NCI-H526 (cell line): ENCODE data around the gene NT5C2.

ENCODE experiments used
- DNase-seq, 2 experiments: peaks; one replicate each; lab custom pipeline; 2025; lab: John Stamatoyannopoulos, UW

NT5C2 gene

DNA sequence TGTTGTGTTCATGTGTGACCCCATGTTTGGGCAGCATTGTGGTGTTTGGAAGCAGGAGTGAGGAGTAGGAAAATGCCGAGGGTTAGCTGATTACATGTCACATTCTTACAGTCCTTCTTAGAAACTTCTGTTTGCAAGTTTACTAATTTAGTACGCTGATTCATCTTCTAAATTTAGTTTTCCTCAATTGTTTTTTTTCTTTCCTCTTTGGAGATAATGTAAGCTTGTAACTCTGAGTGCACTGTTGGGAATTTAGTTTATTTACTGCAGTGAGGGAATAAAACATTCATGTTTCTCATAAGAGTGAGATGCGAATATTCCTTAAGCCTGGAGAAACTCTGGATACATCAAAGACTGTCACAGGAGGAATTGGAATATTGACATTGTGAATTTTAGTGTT lies 135.0 kb downstream of the NT5C2 start:
- no peak for DNase-seq

DNA sequence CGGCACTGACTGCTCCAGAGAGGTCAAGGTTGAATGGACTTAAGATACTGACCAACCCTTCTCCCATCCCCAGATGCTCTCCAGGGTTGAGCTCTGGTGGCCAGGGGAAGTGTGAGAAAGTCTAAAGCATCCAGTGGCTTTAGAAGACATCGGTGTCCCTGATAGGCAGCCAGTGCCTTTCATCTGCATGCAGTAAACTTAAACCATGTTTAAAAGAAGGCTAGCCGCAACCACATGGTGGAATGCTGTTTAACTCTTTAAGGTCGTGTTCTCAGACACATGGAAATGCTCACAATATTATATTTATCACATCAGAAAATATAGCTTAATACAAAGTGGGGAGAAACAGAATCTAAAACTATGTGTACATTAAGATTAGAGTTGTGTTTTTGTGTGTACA lies 138.0 kb downstream of the NT5C2 start:
- no peak for DNase-seq

DNA sequence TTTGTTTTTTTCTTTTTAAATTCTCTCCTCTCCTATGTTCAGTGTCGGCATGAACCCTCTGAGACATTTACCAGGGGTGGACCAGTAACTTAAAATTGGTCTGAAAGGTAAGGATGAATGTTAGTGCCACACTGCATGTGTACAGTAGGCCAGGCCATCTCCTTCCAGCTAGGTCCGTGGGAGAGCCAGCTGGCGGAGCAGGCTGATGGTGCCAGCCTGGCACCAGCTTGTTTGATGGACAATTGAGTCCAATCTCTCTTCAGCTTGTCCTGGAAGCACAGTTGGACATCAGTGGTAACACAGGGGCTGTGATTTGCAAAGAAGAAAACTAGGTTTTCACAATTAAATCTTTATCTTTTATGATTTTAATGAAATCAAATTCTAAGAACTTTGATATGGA lies 138.5 kb downstream of the NT5C2 start:
- DNase-seq: no peak

DNA sequence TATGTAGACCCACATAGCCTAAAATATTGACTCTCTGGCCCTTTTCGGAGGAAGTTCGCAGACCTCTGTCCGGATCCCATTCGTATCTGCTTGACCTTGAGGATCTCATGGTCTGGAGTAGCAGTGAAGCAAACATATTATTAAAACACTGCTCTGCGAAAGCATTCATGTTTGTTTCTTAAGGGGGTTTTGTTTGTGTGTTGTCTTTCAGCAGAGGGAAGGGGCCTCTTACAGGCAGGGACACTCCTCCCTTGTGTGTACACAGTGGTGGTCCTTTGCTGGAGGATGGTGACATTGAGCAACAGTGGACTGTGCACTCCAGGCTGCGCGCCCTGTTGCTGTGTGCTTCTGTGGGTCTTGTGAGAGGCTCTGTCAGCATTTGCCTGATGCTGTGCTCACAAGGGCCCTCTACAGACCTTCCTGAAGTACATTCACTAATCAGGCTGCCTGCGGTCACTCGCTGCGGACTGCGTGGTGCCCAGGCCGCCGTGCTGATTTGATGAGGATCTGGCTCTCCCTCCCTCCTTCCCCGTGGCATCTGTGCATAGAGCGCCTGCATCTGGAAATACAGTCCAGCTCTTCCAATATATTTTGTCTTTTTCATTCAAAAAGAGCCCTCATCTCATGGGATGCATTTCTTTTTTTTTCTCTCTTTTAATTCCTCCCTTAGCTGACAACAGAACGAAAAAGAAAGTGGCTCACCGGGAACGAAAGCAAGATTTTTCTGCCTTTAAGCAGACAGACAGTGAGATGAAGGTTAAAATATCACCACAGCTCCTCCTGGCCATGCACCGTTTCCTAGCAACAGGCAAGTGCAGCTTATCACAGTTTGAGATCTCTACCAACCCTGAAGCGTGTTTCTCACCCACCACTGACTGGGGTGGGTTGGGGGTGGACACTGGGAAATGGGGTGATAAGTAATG lies 139.2 kb downstream of the NT5C2 start:
- DNase-seq: peak; percentile 71 to 85

DNA sequence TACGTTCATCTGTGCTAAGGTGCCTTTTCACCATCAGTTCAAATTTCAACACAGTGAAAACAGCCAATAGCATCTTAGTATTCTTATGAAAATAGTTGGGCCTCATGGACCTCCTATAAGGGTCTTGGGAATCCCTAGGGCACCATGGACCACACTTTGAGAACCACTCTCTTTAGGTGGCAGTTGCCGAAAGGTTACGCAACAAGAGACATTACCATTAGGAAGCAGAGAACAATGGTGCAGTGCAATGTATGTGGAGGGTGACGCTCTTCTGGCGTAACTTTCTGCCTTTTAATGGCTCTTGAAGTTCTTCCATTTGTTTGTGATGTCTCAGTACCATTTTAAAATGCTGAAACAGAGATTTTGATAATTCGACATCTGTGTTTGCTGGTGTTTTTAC lies 143.8 kb downstream of the NT5C2 start:
- DNase-seq: no peak

DNA sequence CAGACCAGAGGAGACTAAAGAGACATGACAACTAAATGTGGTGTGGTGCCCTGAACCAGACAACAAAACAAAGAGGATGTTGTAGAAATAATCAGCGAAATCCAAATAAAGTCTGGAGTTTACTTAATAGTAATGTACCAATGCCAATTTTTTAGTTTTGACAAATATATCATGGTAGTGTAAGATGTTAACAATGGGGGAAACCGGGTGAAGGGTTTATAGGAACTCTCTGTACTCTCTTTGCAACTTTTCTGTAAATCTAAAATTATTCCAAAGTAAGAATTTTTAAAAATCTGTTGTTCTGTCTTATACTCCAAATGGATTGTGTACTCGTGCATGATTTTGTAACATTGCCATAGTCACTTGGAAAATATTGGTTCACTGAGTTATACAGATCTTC lies 145.7 kb downstream of the NT5C2 start:
- DNase-seq: no peak

DNA sequence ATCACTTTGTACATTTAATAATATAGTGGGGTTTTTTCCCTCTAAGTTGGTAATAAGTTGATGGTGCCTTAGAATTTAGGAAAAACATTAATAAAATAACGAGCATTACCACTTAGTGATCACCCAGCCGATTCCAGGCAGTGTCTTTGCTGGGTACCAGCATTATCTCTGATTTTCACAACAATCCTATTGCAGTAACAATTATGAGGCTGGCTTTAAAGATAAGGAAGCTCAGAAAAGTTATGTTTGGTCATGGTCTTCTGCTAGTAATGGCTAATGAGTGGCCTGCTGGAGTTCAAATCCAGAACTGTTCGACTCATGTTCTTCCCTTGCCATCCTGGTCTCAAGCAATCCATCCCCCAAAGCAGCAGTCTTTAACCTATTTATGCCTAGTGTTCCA lies 147.1 kb downstream of the NT5C2 start:
- no peak for DNase-seq

DNA sequence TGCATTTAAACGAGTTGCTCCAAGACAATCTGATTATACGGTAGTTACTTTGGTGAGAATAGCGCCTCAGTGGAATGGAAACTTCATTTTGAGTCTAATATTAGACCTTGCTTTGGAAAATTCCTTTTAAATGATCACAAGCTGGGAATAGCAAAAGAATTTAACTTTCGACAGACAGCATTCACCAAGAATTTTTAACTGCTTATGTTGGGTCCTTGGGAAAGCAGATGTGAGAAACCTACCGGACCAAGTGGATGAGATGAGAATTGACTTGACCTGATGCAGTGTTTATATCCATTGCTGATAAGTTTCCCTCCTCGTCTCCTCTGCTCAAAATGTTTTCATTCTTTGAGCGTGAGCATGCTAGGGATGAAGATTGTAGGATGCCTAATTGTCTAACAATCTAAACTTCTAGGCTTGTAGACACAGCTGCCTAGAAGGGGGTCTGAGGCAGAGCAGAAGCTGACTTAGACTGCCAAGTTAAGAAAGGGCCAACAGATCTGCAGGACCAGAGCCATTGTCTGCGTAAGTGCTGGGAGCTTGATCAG lies 148.1 kb downstream of the NT5C2 start:
- DNase-seq: no peak

DNA sequence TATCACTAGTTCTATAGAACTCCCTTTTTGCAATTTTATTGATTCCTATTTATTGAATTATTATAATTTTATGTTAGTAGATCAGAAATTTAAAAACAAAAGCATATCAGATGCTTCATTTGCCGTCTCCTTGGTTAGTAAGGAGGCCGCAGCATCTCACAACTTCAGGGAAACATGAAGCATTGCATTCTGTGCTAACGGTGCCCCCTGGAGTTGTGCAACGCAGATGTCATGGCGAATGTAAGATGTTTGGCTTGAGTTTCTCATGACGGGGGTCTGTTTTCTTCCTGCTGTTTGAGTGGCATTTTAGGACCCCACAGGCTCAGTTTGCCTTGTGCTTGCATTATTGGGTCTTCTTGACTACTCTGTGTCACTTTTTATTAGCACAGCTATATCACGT lies 150.2 kb downstream of the NT5C2 start:
- no peak for DNase-seq

DNA sequence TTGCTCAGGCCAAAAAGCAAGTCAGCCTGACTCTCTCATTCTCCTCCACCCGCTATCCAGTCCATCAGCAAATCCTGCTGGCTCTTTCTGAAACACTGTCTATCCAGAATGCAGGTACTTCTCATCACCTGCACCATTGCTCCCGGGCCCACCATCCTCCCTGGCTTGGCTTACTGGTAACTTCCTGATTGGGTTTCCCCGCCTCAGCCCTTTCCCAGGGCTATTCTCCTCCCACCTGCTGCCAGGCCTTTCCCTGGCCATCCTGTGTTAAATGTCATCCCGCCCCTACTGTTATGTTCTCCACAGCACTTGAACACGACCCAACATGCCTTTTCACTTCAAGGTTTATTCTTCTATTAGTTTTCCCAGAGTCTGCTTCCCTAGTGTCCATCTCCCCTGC lies 150.9 kb downstream of the NT5C2 start:
- peak in 1 of 2 experiments; percentile 22 for DNase-seq

DNA sequence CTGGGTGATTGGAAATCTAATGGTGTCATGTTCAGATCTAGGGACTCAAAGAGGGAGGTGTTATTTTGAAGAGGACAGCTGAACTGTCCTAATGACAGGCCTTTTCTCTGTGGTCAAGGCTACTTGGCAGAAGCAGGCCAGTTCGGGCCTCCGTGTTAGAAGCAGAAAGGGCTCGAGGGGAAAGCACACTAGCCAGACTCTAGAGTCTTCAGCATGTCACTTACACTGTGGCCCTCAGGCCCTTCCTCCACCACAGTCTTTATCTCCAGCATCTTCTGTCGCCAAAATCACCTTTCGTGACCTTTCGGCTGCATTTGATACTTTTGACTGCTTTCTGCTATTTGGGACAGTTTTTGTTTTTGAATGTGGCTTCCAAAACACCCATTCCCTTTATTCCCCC lies 151.7 kb downstream of the NT5C2 start:
- no peak for DNase-seq

DNA sequence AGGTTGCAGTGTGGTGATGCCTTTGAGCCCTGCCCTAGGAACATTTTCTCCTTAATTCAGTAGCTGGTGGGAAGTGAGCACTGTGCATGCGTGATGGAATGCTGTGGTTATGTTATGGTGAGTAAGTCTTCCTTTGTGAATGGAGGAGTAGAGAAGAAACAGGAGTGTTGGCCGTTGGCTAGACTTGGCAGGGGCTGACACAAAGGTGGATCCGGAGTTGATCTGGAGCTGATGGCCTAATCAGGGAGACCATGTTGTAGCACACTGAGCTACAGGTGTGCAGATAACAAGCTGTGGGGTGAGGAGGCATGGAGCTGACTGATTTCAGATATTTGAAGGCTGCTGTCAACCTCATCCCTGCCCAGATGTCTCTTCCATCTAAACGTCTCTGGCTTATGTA lies 152.7 kb downstream of the NT5C2 start:
- no peak for DNase-seq

DNA sequence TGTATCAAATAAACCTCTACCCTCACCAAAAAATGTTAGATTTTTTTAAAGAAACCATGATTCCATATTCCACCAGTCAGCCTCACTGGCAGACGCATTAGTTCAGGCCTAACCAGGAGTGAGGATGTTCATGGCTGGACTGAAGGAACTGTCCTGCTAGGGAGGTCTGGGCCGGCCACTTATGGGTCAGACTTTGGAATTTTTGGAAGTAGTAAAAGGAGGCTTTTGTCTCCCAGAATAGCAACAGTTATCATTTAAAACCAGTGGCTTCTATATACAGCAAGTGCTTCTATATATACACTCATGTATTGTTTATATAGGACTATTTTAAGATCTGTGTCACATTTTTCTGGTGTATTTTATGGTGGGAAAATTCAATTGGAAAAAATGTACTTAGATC lies 154.5 kb downstream of the NT5C2 start:
- DNase-seq: no peak
